ENCODE data around the gene TTC7B.

TTC7B gene

DNA sequence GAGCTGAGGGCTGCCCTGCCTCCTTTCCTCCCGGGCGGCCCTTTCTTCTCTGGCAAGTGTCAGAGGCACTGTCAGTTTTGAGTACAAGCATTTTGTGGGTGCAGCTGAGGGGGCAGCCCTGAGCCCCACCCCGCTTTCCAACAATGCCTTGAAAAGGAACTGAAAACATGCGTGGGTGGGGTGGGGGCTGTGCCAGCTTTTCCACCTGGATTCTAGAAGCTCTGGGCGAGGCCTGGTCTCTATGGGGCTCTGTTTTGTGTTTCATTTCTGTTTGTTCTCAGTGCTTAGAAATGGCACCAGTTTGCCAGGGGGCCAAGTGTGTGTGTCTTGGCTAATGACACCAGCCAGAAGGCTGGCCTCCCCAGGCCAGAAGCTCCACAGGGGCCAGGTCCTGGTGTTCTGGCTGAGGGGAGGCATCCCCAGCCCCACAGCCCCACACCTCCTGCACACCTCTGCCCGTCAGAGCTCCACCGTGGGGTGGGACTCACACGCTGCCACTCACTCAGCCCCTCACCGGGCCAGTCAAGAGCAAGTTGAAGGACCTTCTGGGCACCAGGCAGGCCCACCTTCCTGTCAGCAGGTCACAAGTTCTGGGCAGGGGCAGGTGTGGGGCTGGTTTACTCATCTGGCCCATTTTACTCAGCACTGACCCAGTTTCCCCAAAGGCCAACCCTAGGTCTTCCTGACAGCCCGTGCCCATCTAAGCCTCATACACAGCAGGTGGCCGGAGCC, 264.3 kb downstream of the TTC7B start:
- Histone ChIP-seq H3K4me3 (replicated peaks; ENCODE audit: insufficient read depth, low read length) (no peak overlapping the region), H3K27ac (replicated peaks) (no peak overlapping the region), H3K27me3 (ENCODE audit: insufficient read depth, poor library complexity, severe bottlenecking) (peaks cover 4% of the 10 kb centered on the region)
- DNase-seq (ENCODE audit: low read depth in 1 of 2, low spot score in 1 of 2) = no peak
- no peak for TF ChIP-seq SPI1 (IDR thresholded peaks at IDR 0.05; ENCODE audit: borderline replicate concordance, low read depth)
- no peak for TF ChIP-seq CTCF (IDR thresholded peaks at IDR 0.05; ENCODE audit: insufficient read depth, low read length)

- Histone ChIP-seq H3K4me3 (replicated peaks; ENCODE audit: insufficient read depth, low read length) (no peak overlapping the region), H3K27ac (replicated peaks) (no peak overlapping the region), H3K27me3 (ENCODE audit: insufficient read depth, poor library complexity, severe bottlenecking) (peaks cover 4% of the 10 kb centered on the region)
- DNase-seq (ENCODE audit: low read depth in 1 of 2, low spot score in 1 of 2) = no peak
- TF ChIP-seq, protein P1, sequence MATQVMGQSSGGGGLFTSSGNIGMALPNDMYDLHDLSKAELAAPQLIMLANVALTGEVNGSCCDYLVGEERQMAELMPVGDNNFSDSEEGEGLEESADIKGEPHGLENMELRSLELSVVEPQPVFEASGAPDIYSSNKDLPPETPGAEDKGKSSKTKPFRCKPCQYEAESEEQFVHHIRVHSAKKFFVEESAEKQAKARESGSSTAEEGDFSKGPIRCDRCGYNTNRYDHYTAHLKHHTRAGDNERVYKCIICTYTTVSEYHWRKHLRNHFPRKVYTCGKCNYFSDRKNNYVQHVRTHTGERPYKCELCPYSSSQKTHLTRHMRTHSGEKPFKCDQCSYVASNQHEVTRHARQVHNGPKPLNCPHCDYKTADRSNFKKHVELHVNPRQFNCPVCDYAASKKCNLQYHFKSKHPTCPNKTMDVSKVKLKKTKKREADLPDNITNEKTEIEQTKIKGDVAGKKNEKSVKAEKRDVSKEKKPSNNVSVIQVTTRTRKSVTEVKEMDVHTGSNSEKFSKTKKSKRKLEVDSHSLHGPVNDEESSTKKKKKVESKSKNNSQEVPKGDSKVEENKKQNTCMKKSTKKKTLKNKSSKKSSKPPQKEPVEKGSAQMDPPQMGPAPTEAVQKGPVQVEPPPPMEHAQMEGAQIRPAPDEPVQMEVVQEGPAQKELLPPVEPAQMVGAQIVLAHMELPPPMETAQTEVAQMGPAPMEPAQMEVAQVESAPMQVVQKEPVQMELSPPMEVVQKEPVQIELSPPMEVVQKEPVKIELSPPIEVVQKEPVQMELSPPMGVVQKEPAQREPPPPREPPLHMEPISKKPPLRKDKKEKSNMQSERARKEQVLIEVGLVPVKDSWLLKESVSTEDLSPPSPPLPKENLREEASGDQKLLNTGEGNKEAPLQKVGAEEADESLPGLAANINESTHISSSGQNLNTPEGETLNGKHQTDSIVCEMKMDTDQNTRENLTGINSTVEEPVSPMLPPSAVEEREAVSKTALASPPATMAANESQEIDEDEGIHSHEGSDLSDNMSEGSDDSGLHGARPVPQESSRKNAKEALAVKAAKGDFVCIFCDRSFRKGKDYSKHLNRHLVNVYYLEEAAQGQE (IDR thresholded peaks at IDR 0.05; ENCODE audit: insufficient replicate concordance, low read depth) = no peak
- TF ChIP-seq GABPA (IDR thresholded peaks at IDR 0.05; ENCODE audit: low read depth) = no peak
- no peak for TF ChIP-seq POLR2AphosphoS5 (IDR thresholded peaks at IDR 0.05; ENCODE audit: low read depth)
- no peak for TF ChIP-seq SPI1 (IDR thresholded peaks at IDR 0.05; ENCODE audit: borderline replicate concordance, low read depth)
- TF ChIP-seq CTCF (IDR thresholded peaks at IDR 0.05; ENCODE audit: insufficient read depth, low read length) = no peak
Measured at GRCh38 chr14:90551070-90551704, 265.0 kb downstream of the TTC7B start.

- H3K27ac ChIP-seq (replicated peaks) = no peak overlapping the region
- TF ChIP-seq CTCF (IDR thresholded peaks at IDR 0.05; ENCODE audit: insufficient read depth, low read length) (no peak), SPI1 (IDR thresholded peaks at IDR 0.05; ENCODE audit: borderline replicate concordance, low read depth) (no peak), POLR2AphosphoS5 (IDR thresholded peaks at IDR 0.05; ENCODE audit: low read depth) (no peak), GABPA (IDR thresholded peaks at IDR 0.05; ENCODE audit: low read depth) (no peak)
- TF ChIP-seq, protein P1 (IDR thresholded peaks at IDR 0.05; ENCODE audit: insufficient replicate concordance, low read depth) = no peak
- no peak overlapping the region for H3K4me3 ChIP-seq (replicated peaks; ENCODE audit: insufficient read depth, low read length)
Measured at GRCh38 chr14:90549794-90550641, 266.2 kb downstream of the TTC7B start.

More at GRCh38 chr14:90549794-90550641, 266.2 kb downstream of the TTC7B start:
- H3K27me3 ChIP-seq (ENCODE audit: insufficient read depth, poor library complexity, severe bottlenecking) = peaks cover 4% of the 10 kb centered on the region
- DNase-seq (ENCODE audit: low read depth in 1 of 2, low spot score in 1 of 2) = no peak

Data from HL-60 (cell line).